ENCODE results near the gene SRCAP.
"Not testable (repeated sequence)": the region's sequence is repeated elsewhere in the genome, so short reads cannot be mapped to it uniquely, and the experiment has no call there.

Gene SRCAP

DNA sequence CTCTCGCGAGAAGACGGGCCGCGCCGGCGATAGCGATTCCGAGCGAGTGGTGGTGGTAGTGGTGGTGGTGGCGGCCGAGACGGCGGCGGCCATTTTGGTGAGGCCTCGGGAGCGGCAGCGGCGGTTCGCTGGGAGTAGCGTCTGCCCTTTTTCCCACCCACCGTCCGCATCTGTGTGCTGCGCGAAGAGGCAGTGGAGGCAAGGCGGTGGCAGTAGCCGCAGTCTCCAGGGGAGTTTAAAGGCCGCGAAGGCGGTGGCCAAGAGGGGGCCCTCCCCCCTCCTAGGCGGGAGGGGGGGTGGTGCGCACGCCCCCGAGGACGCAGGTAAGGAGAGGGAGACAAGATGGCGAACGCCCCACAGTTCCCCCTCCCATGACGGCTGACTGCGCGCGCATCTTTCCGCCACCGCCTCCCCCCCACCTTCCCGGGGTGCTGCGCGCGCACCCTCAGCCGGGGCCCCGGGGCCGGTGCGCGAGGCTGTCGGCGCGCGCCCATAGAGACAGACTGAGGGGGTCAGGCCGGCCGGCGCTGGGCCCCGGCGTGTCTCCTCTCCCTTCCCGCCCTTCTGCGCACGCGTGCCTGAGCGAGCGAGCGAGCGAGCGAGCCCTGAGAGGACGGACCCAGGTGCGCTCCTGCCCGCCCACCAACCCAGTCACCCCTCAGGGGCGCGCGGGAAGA is 694 bp upstream of the SRCAP start:
- no peaks in the 10 kb centered on the region for H3K9me3 ChIP-seq (ENCODE audit: severe bottlenecking)
- peak overlapping the region; percentile 92 for H3K4me3 ChIP-seq (ENCODE audit: low read depth, low read length)
- peak; percentile 99 for DNase-seq
- no peaks in the 10 kb centered on the region for H3K27me3 ChIP-seq (ENCODE audit: insufficient read depth, low read depth, severe bottlenecking)
- H3K27ac ChIP-seq: peak overlapping the region; percentile 100
- H3K36me3 ChIP-seq: peaks cover 37% of the 10 kb centered on the region
- TF ChIP-seq, protein P1, sequence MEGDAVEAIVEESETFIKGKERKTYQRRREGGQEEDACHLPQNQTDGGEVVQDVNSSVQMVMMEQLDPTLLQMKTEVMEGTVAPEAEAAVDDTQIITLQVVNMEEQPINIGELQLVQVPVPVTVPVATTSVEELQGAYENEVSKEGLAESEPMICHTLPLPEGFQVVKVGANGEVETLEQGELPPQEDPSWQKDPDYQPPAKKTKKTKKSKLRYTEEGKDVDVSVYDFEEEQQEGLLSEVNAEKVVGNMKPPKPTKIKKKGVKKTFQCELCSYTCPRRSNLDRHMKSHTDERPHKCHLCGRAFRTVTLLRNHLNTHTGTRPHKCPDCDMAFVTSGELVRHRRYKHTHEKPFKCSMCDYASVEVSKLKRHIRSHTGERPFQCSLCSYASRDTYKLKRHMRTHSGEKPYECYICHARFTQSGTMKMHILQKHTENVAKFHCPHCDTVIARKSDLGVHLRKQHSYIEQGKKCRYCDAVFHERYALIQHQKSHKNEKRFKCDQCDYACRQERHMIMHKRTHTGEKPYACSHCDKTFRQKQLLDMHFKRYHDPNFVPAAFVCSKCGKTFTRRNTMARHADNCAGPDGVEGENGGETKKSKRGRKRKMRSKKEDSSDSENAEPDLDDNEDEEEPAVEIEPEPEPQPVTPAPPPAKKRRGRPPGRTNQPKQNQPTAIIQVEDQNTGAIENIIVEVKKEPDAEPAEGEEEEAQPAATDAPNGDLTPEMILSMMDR (IDR thresholded peaks at IDR 0.05; ENCODE audit: low read depth, low read length): no peak

DNA sequence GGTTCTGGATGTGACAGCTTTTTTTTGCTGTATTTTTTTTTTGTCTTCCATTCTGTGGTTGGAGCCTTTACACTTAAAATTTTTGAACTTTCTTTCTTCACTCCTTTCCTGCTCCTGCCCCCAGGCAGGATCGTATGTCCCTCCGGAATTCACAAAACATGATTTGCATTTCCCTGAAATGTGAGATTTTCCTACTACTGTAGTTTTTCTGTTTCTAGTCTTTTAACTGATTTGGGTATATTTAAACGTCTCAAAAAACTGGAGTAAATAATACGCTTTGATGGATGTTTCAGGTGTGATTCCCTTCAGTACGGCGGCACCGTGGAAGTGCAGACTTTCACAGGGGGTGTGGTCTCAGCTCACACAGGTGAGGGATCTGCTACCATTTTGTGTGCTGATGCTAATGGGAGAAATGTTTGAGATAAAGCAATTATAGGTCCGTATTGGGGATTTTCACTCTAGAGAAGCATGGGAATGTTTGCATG is 686 bp downstream of the SRCAP start:
- DNase-seq: no peak
- peak overlapping the region; percentile 92 for H3K4me3 ChIP-seq (ENCODE audit: low read depth, low read length)
- peak overlapping the region; percentile 100 for H3K27ac ChIP-seq
- no peaks in the 10 kb centered on the region for H3K9me3 ChIP-seq (ENCODE audit: severe bottlenecking)
- TF ChIP-seq, protein P1 (IDR thresholded peaks at IDR 0.05; ENCODE audit: low read depth, low read length): no peak
- peaks cover 51% of the 10 kb centered on the region for H3K36me3 ChIP-seq
- H3K27me3 ChIP-seq (ENCODE audit: insufficient read depth, low read depth, severe bottlenecking): no peaks in the 10 kb centered on the region

DNA sequence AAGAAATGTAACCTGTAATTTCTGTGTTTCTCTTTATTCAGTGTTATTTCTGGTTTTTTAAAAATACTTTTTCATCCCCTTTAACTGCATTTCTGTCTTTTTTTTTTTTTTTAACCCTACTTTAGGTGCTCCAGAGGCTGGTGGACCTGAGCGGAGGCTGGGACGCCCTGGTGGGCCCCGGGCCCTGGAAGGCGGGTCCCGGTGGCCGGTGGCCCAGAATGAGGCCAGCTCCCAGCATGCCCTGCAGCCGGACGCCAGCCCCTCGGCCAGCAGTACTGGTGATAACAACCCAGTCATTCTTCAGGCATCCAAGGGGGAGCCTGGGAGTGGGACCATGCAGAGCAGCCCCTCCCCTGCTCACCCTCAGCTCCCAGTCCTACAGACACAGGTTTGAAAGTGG is 1.5 kb downstream of the SRCAP start:
- Histone ChIP-seq H3K27ac (no peak overlapping the region), H3K27me3 (ENCODE audit: insufficient read depth, low read depth, severe bottlenecking) (no peaks in the 10 kb centered on the region), H3K4me3 (ENCODE audit: low read depth, low read length) (no peak overlapping the region), H3K36me3 (peaks cover 59% of the 10 kb centered on the region), H3K9me3 (ENCODE audit: severe bottlenecking) (no peaks in the 10 kb centered on the region)
- TF ChIP-seq, protein P1 (IDR thresholded peaks at IDR 0.05; ENCODE audit: low read depth, low read length): no peak
- no peak for DNase-seq

DNA sequence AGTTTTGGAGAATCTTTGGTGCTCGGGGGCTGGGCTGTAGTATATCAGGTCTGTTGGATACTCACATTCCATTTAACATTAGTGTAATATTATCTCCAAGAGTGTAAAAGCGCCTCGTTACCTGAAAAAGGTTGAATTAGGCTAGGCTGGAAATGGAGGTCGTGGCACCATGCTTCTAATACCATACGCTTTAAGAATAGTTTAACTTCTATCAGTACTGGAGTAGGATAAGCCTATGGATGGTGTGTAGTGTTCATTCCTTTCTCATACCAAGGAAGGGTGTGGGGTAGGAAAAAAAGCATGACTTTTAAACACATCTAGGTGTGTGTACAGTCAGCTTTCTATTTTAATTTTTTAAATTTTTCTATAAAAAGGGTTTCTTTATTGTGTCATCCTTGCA is 2.0 kb downstream of the SRCAP start:
- Histone ChIP-seq H3K27me3 (ENCODE audit: insufficient read depth, low read depth, severe bottlenecking) (no peaks in the 10 kb centered on the region), H3K27ac (no peak overlapping the region), H3K4me3 (ENCODE audit: low read depth, low read length) (no peak overlapping the region), H3K9me3 (ENCODE audit: severe bottlenecking) (no peaks in the 10 kb centered on the region), H3K36me3 (peaks cover 64% of the 10 kb centered on the region)
- TF ChIP-seq, protein P1 (IDR thresholded peaks at IDR 0.05; ENCODE audit: low read depth, low read length): no peak
- DNase-seq: no peak

DNA sequence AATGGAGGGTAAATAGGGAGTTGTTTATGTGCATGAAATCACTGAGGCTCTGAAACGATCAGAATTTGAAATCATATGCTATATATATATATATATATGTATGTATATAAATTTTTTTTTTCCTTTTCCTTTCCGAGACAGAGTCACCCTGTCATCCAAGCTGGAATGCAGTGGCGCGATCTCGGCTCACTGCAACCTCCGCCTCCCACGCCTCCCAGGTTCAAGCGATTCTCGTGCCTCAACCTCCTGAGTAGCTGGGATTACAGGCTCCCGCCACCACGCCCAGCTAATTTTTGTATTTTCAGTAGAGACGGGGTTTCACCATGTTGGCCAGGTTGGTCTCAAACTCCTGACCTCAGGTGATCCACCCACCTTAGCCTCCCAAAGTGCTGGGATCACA is 4.1 kb downstream of the SRCAP start:
- H3K4me3 ChIP-seq (ENCODE audit: low read depth, low read length); H3K27me3 ChIP-seq (ENCODE audit: insufficient read depth, low read depth, severe bottlenecking); DNase-seq; H3K27ac ChIP-seq; H3K9me3 ChIP-seq (ENCODE audit: severe bottlenecking): not testable (repeated sequence)
- peaks cover 85% of the 10 kb centered on the region for H3K36me3 ChIP-seq

DNA sequence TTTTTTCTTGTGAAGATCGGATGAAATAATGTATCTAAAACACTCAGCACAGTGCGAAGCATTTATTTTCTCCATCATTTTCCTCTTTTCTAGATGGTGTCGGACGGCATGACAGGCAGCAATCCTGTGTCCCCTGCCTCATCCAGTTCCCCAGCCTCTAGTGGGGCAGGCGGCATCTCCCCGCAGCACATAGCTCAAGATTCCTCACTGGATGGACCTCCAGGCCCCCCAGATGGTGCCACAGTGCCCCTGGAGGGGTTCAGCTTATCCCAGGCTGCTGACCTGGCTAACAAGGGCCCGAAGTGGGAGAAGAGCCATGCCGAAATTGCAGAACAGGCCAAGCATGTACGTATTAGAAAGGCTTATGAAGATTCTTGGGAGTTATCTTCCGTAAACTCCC is 5.0 kb downstream of the SRCAP start:
- Histone ChIP-seq H3K27me3 (ENCODE audit: insufficient read depth, low read depth, severe bottlenecking) (no peaks in the 10 kb centered on the region), H3K27ac (no peak overlapping the region), H3K4me3 (ENCODE audit: low read depth, low read length) (no peak overlapping the region), H3K9me3 (ENCODE audit: severe bottlenecking) (no peaks in the 10 kb centered on the region), H3K36me3 (peaks cover 90% of the 10 kb centered on the region)
- TF ChIP-seq, protein P1 (IDR thresholded peaks at IDR 0.05; ENCODE audit: low read depth, low read length): no peak
- DNase-seq: no peak
